RWPE2 (cell line): Measurements from ENCODE around the gene GP1BA.

Source experiments
- ATAC-seq: fragments of 200-7000 bp; cut with Tn5 transposase; 3 replicates; pipeline ENCODE4 v1.9.1; 2021; ENCODE audit warnings: low read depth
- DNase-seq: peaks from one replicate; pipeline ENCODE4 v3.0.0-alpha.2; 2020; ENCODE audit warnings: low spot score
- H3K27ac ChIP-seq: fragments of 450-650 bp; 2 replicates; pipeline ENCODE4 v1.5.1; 2017; ENCODE audit warnings: mild to moderate bottlenecking; ENCODE audit not compliant: poor library complexity, severe bottlenecking
- H3K27me3 ChIP-seq: fragments of 250-450 bp; sonication (Bioruptor Pico); 2 replicates; pipeline ENCODE4 v1.5.1; 2021; ENCODE audit warnings: mild to moderate bottlenecking, moderate library complexity; ENCODE audit not compliant: insufficient read depth, poor library complexity, severe bottlenecking
- H3K36me3 ChIP-seq: fragments of 250-450 bp; sonication (Bioruptor Pico); 2 replicates; pipeline ENCODE4 v1.5.1; 2020; ENCODE audit warnings: low read depth, mild to moderate bottlenecking, moderate library complexity
- H3K4me1 ChIP-seq: fragments of 250-450 bp; sonication (Bioruptor Pico); 2 replicates; pipeline ENCODE4 v1.5.1; 2021; ENCODE audit warnings: mild to moderate bottlenecking, moderate library complexity; ENCODE audit not compliant: insufficient read depth, poor library complexity, severe bottlenecking
- H3K4me3 ChIP-seq: fragments of 250-450 bp; sonication (Bioruptor Pico); 2 replicates; pipeline ENCODE4 v1.5.1; 2021; ENCODE audit warnings: mild to moderate bottlenecking, moderate library complexity; ENCODE audit not compliant: severe bottlenecking
- H3K9me3 ChIP-seq: fragments of 250-450 bp; sonication (Bioruptor Pico); 2 replicates; pipeline ENCODE4 v1.5.1; 2021; ENCODE audit warnings: mild to moderate bottlenecking, moderate library complexity; ENCODE audit not compliant: severe bottlenecking
- CTCF ChIP-seq: fragments of 450-650 bp; IDR thresholded peaks from one replicate; pipeline ENCODE4 v1.5.1; 2017; ENCODE audit warnings: mild to moderate bottlenecking, moderate library complexity; ENCODE audit not compliant: poor library complexity, severe bottlenecking

GP1BA gene

GRCh38 chr17:4944163-4944553, 12.1 kb downstream of the GP1BA start:
- peaks cover 58% of the 10 kb centered on the region for H3K36me3 ChIP-seq
- no peak for ATAC-seq
- H3K9me3 ChIP-seq: no peaks in the 10 kb centered on the region
- H3K27me3 ChIP-seq: no peaks in the 10 kb centered on the region
- TF ChIP-seq CTCF: no peak
- H3K27ac ChIP-seq: peak overlapping the region; percentile 99
- no peak overlapping the region for H3K4me3 ChIP-seq
- H3K4me1 ChIP-seq: peaks cover 29% of the 10 kb centered on the region
- no peak for DNase-seq

GRCh38 chr17:4944554-4945175, 12.6 kb downstream of the GP1BA start:
- ATAC-seq: no peak
- H3K27ac ChIP-seq: peak overlapping the region; percentile 99
- H3K27me3 ChIP-seq: no peaks in the 10 kb centered on the region
- H3K4me3 ChIP-seq: no peak overlapping the region
- no peak for DNase-seq
- peaks cover 29% of the 10 kb centered on the region for H3K4me1 ChIP-seq
- no peaks in the 10 kb centered on the region for H3K9me3 ChIP-seq
- no peak for TF ChIP-seq CTCF
- peaks cover 58% of the 10 kb centered on the region for H3K36me3 ChIP-seq

- no peak for TF ChIP-seq CTCF
- ATAC-seq: peak; percentile 60
- Histone ChIP-seq H3K4me1 (peaks cover 29% of the 10 kb centered on the region), H3K27me3 (no peaks in the 10 kb centered on the region), H3K9me3 (no peaks in the 10 kb centered on the region), H3K4me3 (no peak overlapping the region), H3K36me3 (peaks cover 58% of the 10 kb centered on the region), H3K27ac (peak overlapping the region; percentile 99)
- peak; percentile 92 for DNase-seq
Observed at GRCh38 chr17:4945176-4945943, 13.3 kb downstream of the GP1BA start.

- no peak for DNase-seq
- no peaks in the 10 kb centered on the region for H3K27me3 ChIP-seq
- H3K4me3 ChIP-seq: peak overlapping the region; percentile 88
- peaks cover 58% of the 10 kb centered on the region for H3K36me3 ChIP-seq
- no peak for ATAC-seq
- H3K27ac ChIP-seq: peak overlapping the region; percentile 99
- H3K9me3 ChIP-seq: no peaks in the 10 kb centered on the region
- TF ChIP-seq CTCF: no peak
- H3K4me1 ChIP-seq: peaks cover 29% of the 10 kb centered on the region
Observed at GRCh38 chr17:4945944-4946280, 13.8 kb downstream of the GP1BA start.
